Nephron (organoid): ENCODE measurements around the gene KCTD10.

ENCODE experiments used
- H3K27ac Mint-ChIP-seq, 3 experiments: 2 replicates each; pipeline ENCODE4 v1.8.0; 2020; ENCODE audit warnings: mixed read lengths in 3 of 3, mild to moderate bottlenecking in 2 of 3, moderate library complexity in 1 of 3
- H3K27me3 Mint-ChIP-seq: 2 replicates; pipeline ENCODE4 v1.8.0; 2021; ENCODE audit warnings: low read depth, mild to moderate bottlenecking, moderate library complexity, mixed read lengths
- H3K36me3 Mint-ChIP-seq: 2 replicates; pipeline ENCODE4 v1.8.0; 2020; ENCODE audit warnings: low read depth, mixed read lengths
- H3K4me1 Mint-ChIP-seq: 2 replicates; pipeline ENCODE4 v1.8.0; 2020; ENCODE audit warnings: mixed read lengths
- H3K4me3 Mint-ChIP-seq, 3 experiments: 2 replicates each; pipeline ENCODE4 v1.8.0; 2020; ENCODE audit warnings: mild to moderate bottlenecking in 3 of 3, mixed read lengths in 3 of 3, moderate library complexity in 2 of 3
- H3K9me3 Mint-ChIP-seq: 2 replicates; pipeline ENCODE4 v1.8.0; 2020; ENCODE audit warnings: mixed read lengths
- CTCF ChIP-seq, 3 experiments: fragments of 200-600 bp; sonication (generic); IDR thresholded peaks; one replicate each; pipeline ENCODE4 v1.5.0; 2021; ENCODE audit warnings: antibody characterized with exemption in 3 of 3; ENCODE audit not compliant: unreplicated experiment in 3 of 3

Gene KCTD10

GRCh38 chr12:109448707-109449390 lies 28.3 kb downstream of the KCTD10 start:
- Mint-ChIP-seq H3K4me3 (no peak overlapping the region), H3K9me3 (no peaks in the 10 kb centered on the region), H3K27me3 (no peaks in the 10 kb centered on the region), H3K27ac (no peak overlapping the region), H3K4me1 (peaks cover 7% of the 10 kb centered on the region), H3K36me3 (peaks cover 54% of the 10 kb centered on the region)
- no peak for TF ChIP-seq CTCF (IDR thresholded peaks at IDR 0.05; ENCODE audit: unreplicated experiment in 3 of 3)

- Mint-ChIP-seq H3K36me3 (peaks cover 48% of the 10 kb centered on the region), H3K4me3 (no peak overlapping the region), H3K9me3 (no peaks in the 10 kb centered on the region), H3K27me3 (no peaks in the 10 kb centered on the region), H3K4me1 (peaks cover 7% of the 10 kb centered on the region), H3K27ac (no peak overlapping the region)
- no peak for TF ChIP-seq CTCF (IDR thresholded peaks at IDR 0.05; ENCODE audit: unreplicated experiment in 3 of 3)
Measured at GRCh38 chr12:109448272-109448671, 28.8 kb downstream of the KCTD10 start.

GRCh38 chr12:109447482-109447881 lies 29.6 kb downstream of the KCTD10 start:
- H3K27ac Mint-ChIP-seq = no peak overlapping the region
- H3K36me3 Mint-ChIP-seq = peaks cover 47% of the 10 kb centered on the region
- no peaks in the 10 kb centered on the region for H3K27me3 Mint-ChIP-seq
- H3K4me1 Mint-ChIP-seq = peaks cover 7% of the 10 kb centered on the region
- no peak overlapping the region for H3K4me3 Mint-ChIP-seq
- H3K9me3 Mint-ChIP-seq = no peaks in the 10 kb centered on the region
- TF ChIP-seq CTCF (IDR thresholded peaks at IDR 0.05; ENCODE audit: unreplicated experiment in 3 of 3) = no peak

GRCh38 chr12:109446869-109447268 lies 30.2 kb downstream of the KCTD10 start:
- Mint-ChIP-seq H3K9me3 (no peaks in the 10 kb centered on the region), H3K36me3 (peaks cover 41% of the 10 kb centered on the region), H3K27me3 (no peaks in the 10 kb centered on the region), H3K4me3 (no peak overlapping the region), H3K4me1 (peaks cover under 1% of the 10 kb centered on the region), H3K27ac (no peak overlapping the region)
- no peak for TF ChIP-seq CTCF (IDR thresholded peaks at IDR 0.05; ENCODE audit: unreplicated experiment in 3 of 3)

- no peaks in the 10 kb centered on the region for H3K27me3 Mint-ChIP-seq
- H3K36me3 Mint-ChIP-seq = peaks cover 32% of the 10 kb centered on the region
- no peaks in the 10 kb centered on the region for H3K4me1 Mint-ChIP-seq
- peak overlapping the region in 1 of 3 experiments; percentile 63 for H3K27ac Mint-ChIP-seq
- no peaks in the 10 kb centered on the region for H3K9me3 Mint-ChIP-seq
- TF ChIP-seq CTCF (IDR thresholded peaks at IDR 0.05; ENCODE audit: unreplicated experiment in 3 of 3) = no peak
- no peak overlapping the region for H3K4me3 Mint-ChIP-seq
Measured at GRCh38 chr12:109445191-109445609, 31.9 kb downstream of the KCTD10 start.

GRCh38 chr12:109444259-109444658 lies 32.8 kb downstream of the KCTD10 start:
- no peak for TF ChIP-seq CTCF (IDR thresholded peaks at IDR 0.05; ENCODE audit: unreplicated experiment in 3 of 3)
- no peaks in the 10 kb centered on the region for H3K27me3 Mint-ChIP-seq

More at GRCh38 chr12:109444259-109444658, 32.8 kb downstream of the KCTD10 start:
- peaks cover 26% of the 10 kb centered on the region for H3K36me3 Mint-ChIP-seq
- no peaks in the 10 kb centered on the region for H3K4me1 Mint-ChIP-seq
- no peak overlapping the region for H3K27ac Mint-ChIP-seq
- no peak overlapping the region for H3K4me3 Mint-ChIP-seq
- H3K9me3 Mint-ChIP-seq = no peaks in the 10 kb centered on the region
